Stomach (tissue), 4 donors: Measurements from ENCODE around the gene PRKCH.

Experiments
- CTCF ChIP-seq, 7 experiments: fragments of 450-650 bp in 4 of 7; fragments of 200-600 bp in 3 of 7; sonication (generic) in 3 of 7; IDR thresholded peaks; one replicate each; pipeline ENCODE4 v1.5.1; 2016 to 2019; ENCODE audit warnings: antibody characterized with exemption in 7 of 7, control low read depth in 2 of 7, mild to moderate bottlenecking in 1 of 7
- EP300 ChIP-seq: sonication (generic); formaldehyde crosslinking; IDR thresholded peaks from one replicate; pipeline ENCODE4 v1.6.1; 2017; ENCODE audit warnings: antibody characterized with exemption
- POLR2A ChIP-seq, 4 donors: fragments of 450-650 bp; IDR thresholded peaks; one replicate each; pipeline ENCODE4 v1.6.1; 2016; ENCODE audit warnings: antibody characterized with exemption in 4 of 4, control low read depth in 2 of 4, mild to moderate bottlenecking in 1 of 4, moderate library complexity in 1 of 4
- POLR2AphosphoS5 ChIP-seq, 3 donors: sonication (generic); formaldehyde crosslinking; IDR thresholded peaks; one replicate each; pipeline ENCODE4 v1.6.1; 2016; ENCODE audit warnings: antibody characterized with exemption in 3 of 3

- TF ChIP-seq EP300 = no peak
- TF ChIP-seq CTCF (IDR thresholded peaks at IDR 0.05) = no peak
- no peak for TF ChIP-seq POLR2AphosphoS5 (IDR thresholded peaks at IDR 0.05)
- no peak for TF ChIP-seq POLR2A (IDR thresholded peaks at IDR 0.05)
Measured at GRCh38 chr14:61557854-61558253, 236.5 kb downstream of the PRKCH start.
